K562 (cell line): ENCODE results near the gene THRSP. TPM values are rescaled to one million over a fixed set of nuclear protein-coding genes. Genes with fewer than 3 reads are reported as not detected.

ENCODE experiments used
- ARHGAP35 ChIP-seq: fragments of 450-650 bp; IDR thresholded peaks from 2 replicates; pipeline ENCODE4 v1.6.1; 2018; ENCODE audit not compliant: partially characterized antibody
- ETV6 ChIP-seq, 3 experiments: fragments of 150-350 bp in 1 of 3; sonication (generic) in 1 of 3; formaldehyde crosslinking in 1 of 3; IDR thresholded peaks; 2 replicates each; pipeline versions ENCODE4 v1.6.1 to v1.8.0; 2014 to 2022; ENCODE audit warnings: borderline replicate concordance in 2 of 3, low read depth in 2 of 3, antibody characterized with exemption in 1 of 3, low read length in 1 of 3, mild to moderate bottlenecking in 1 of 3, missing genetic modification reagents in 1 of 3
- MYC ChIP-seq, 2 experiments: fragments of 250-450 bp in 1 of 2; sonication (Bioruptor Pico) in 1 of 2; IDR thresholded peaks; 2 replicates each; pipeline versions ENCODE4 v1.5.1 to v1.6.1; 2012 to 2021; ENCODE audit warnings: low read depth in 2 of 2, borderline replicate concordance in 1 of 2, improper control_type of control experiment in 1 of 2, low read length in 1 of 2, mild to moderate bottlenecking in 1 of 2, moderate library complexity in 1 of 2
- RBM14 ChIP-seq: fragments of 200-400 bp; formaldehyde crosslinking; IDR thresholded peaks from 2 replicates; pipeline ENCODE4 v1.6.1; 2018; ENCODE audit warnings: low read depth, mild to moderate bottlenecking, low read length, moderate library complexity, borderline replicate concordance; ENCODE audit not compliant: insufficient read depth
- polyA plus RNA-seq, 8 experiments: library from polyadenylated mRNA; depleted of rRNA in 4 of 8; stranded (reverse) in 5 of 8; unstranded in 3 of 8; fragments of >200 nt; fragmentation: Nextera tagmentation in 2 of 8; fragmentation: Illumina TruSeq in 1 of 8; extraction: Ambion mirVana in 2 of 8; extraction: Trizol in 1 of 8; gene quantifications; 2 replicates each; pipeline versions ENCODE4 v1.2.1 to v1.2.3, GENCODE V29; 2011 to 2014; ENCODE audit warnings: inconsistent platforms in 1 of 8, missing spikeins in 1 of 8
- total RNA-seq, 7 experiments: library from RNA; depleted of rRNA in 6 of 7; stranded (reverse); fragments of >200 nt in 6 of 7; fragmentation: Illumina TruSeq in 2 of 7; extraction: Trizol in 2 of 7; gene quantifications; 2 replicates each; pipeline versions ENCODE4 v1.2.1 to v1.2.3, GENCODE V29; 2011 to 2021; ENCODE audit warnings: low replicate concordance in 1 of 7
- TF ChIP-seq, protein P1 (sequence below): fragments of 450-650 bp; IDR thresholded peaks from 2 replicates; pipeline ENCODE4 v1.6.1; 2016; ENCODE audit warnings: mild to moderate bottlenecking, moderate library complexity
- TF ChIP-seq, protein P2 (sequence below), 2 experiments: fragments of 450-650 bp in 1 of 2; IDR thresholded peaks; 2 replicates each; pipeline ENCODE4 v1.6.1; 2011 to 2017; ENCODE audit warnings: low read depth in 2 of 2, antibody characterized with exemption in 1 of 2, borderline replicate concordance in 1 of 2, low read length in 1 of 2, mild to moderate bottlenecking in 1 of 2, mixed read lengths in 1 of 2; ENCODE audit not compliant: control insufficient read depth in 1 of 2
- TF ChIP-seq, protein P3 (sequence below): fragments of 450-650 bp; conservative IDR thresholded peaks from 2 replicates; pipeline ENCODE4 v1.6.1; 2016; ENCODE audit warnings: missing genetic modification characterization, low read depth, mild to moderate bottlenecking, missing compliant biosample characterization, moderate library complexity

The THRSP gene
- total and polyA plus RNA-seq, 9 of the 15 experiments (the other 6 are each of a cell fraction or from before 2014, with no cell fraction given): 0.23 to 0.56 (median 0.31) TPM; not detected in 2

DNA sequence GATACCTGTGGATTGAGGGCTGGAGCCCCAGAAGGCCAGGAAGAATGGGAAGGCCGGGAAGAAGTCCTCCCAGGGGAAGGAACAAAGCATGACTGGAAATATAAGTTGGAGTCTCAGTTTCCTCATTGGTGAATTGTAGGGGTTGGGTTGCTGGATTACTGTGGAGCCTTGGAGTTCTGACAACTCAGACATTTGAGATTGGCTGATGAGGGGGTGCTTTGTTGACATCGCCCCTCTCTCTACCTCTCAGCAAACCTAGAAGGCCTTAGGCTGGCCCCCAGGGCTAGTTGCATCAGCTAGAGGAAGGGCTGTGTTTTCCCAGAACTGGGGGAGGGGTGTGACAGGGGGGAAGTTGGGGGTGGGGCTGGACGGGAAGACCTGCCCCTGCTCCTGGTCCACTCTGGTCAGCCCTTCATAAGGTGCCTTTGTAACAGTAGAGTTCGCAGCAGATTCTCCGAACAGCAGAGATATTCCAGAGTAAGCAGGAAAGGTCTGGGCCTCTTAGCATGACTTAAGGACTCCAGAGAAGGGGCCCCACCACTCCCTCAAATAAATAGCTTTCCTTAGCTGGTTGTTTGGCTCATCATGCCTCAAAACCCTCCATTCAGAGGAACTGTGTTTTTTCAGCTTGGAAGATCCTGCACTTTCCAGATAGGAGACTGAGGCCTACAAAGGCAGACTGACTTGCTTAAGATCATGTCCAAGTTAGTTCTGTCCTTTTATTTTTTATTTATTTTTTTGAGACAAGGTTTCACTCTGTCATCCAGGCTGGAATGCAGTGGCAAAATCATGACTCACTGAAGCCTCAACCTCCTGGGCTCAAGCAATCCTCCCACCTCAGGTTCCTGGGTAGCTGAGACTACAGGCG, 12.5 kb upstream of the THRSP start (continued):
- TF ChIP-seq, protein P1, sequence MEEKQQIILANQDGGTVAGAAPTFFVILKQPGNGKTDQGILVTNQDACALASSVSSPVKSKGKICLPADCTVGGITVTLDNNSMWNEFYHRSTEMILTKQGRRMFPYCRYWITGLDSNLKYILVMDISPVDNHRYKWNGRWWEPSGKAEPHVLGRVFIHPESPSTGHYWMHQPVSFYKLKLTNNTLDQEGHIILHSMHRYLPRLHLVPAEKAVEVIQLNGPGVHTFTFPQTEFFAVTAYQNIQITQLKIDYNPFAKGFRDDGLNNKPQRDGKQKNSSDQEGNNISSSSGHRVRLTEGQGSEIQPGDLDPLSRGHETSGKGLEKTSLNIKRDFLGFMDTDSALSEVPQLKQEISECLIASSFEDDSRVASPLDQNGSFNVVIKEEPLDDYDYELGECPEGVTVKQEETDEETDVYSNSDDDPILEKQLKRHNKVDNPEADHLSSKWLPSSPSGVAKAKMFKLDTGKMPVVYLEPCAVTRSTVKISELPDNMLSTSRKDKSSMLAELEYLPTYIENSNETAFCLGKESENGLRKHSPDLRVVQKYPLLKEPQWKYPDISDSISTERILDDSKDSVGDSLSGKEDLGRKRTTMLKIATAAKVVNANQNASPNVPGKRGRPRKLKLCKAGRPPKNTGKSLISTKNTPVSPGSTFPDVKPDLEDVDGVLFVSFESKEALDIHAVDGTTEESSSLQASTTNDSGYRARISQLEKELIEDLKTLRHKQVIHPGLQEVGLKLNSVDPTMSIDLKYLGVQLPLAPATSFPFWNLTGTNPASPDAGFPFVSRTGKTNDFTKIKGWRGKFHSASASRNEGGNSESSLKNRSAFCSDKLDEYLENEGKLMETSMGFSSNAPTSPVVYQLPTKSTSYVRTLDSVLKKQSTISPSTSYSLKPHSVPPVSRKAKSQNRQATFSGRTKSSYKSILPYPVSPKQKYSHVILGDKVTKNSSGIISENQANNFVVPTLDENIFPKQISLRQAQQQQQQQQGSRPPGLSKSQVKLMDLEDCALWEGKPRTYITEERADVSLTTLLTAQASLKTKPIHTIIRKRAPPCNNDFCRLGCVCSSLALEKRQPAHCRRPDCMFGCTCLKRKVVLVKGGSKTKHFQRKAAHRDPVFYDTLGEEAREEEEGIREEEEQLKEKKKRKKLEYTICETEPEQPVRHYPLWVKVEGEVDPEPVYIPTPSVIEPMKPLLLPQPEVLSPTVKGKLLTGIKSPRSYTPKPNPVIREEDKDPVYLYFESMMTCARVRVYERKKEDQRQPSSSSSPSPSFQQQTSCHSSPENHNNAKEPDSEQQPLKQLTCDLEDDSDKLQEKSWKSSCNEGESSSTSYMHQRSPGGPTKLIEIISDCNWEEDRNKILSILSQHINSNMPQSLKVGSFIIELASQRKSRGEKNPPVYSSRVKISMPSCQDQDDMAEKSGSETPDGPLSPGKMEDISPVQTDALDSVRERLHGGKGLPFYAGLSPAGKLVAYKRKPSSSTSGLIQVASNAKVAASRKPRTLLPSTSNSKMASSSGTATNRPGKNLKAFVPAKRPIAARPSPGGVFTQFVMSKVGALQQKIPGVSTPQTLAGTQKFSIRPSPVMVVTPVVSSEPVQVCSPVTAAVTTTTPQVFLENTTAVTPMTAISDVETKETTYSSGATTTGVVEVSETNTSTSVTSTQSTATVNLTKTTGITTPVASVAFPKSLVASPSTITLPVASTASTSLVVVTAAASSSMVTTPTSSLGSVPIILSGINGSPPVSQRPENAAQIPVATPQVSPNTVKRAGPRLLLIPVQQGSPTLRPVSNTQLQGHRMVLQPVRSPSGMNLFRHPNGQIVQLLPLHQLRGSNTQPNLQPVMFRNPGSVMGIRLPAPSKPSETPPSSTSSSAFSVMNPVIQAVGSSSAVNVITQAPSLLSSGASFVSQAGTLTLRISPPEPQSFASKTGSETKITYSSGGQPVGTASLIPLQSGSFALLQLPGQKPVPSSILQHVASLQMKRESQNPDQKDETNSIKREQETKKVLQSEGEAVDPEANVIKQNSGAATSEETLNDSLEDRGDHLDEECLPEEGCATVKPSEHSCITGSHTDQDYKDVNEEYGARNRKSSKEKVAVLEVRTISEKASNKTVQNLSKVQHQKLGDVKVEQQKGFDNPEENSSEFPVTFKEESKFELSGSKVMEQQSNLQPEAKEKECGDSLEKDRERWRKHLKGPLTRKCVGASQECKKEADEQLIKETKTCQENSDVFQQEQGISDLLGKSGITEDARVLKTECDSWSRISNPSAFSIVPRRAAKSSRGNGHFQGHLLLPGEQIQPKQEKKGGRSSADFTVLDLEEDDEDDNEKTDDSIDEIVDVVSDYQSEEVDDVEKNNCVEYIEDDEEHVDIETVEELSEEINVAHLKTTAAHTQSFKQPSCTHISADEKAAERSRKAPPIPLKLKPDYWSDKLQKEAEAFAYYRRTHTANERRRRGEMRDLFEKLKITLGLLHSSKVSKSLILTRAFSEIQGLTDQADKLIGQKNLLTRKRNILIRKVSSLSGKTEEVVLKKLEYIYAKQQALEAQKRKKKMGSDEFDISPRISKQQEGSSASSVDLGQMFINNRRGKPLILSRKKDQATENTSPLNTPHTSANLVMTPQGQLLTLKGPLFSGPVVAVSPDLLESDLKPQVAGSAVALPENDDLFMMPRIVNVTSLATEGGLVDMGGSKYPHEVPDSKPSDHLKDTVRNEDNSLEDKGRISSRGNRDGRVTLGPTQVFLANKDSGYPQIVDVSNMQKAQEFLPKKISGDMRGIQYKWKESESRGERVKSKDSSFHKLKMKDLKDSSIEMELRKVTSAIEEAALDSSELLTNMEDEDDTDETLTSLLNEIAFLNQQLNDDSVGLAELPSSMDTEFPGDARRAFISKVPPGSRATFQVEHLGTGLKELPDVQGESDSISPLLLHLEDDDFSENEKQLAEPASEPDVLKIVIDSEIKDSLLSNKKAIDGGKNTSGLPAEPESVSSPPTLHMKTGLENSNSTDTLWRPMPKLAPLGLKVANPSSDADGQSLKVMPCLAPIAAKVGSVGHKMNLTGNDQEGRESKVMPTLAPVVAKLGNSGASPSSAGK: peak; percentile 31; the same call in 1 of the 2 replicates
- TF ChIP-seq ARHGAP35: no peak
- TF ChIP-seq ETV6 (IDR thresholded peaks at IDR 0.05; ENCODE audit: borderline replicate concordance in 1 of 2, low read depth in 2 of 2, low read length in 1 of 2): peak; percentile 5 to 19; a peak in 1 of 4 replicates
- TF ChIP-seq ETV6 (CRISPR knock-in tag; IDR thresholded peaks at IDR 0.05; ENCODE audit: borderline replicate concordance): no peak
- TF ChIP-seq RBM14: no peak
- TF ChIP-seq, protein P2, sequence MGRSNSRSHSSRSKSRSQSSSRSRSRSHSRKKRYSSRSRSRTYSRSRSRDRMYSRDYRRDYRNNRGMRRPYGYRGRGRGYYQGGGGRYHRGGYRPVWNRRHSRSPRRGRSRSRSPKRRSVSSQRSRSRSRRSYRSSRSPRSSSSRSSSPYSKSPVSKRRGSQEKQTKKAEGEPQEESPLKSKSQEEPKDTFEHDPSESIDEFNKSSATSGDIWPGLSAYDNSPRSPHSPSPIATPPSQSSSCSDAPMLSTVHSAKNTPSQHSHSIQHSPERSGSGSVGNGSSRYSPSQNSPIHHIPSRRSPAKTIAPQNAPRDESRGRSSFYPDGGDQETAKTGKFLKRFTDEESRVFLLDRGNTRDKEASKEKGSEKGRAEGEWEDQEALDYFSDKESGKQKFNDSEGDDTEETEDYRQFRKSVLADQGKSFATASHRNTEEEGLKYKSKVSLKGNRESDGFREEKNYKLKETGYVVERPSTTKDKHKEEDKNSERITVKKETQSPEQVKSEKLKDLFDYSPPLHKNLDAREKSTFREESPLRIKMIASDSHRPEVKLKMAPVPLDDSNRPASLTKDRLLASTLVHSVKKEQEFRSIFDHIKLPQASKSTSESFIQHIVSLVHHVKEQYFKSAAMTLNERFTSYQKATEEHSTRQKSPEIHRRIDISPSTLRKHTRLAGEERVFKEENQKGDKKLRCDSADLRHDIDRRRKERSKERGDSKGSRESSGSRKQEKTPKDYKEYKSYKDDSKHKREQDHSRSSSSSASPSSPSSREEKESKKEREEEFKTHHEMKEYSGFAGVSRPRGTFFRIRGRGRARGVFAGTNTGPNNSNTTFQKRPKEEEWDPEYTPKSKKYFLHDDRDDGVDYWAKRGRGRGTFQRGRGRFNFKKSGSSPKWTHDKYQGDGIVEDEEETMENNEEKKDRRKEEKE (IDR thresholded peaks at IDR 0.05; ENCODE audit: borderline replicate concordance in 1 of 2, control insufficient read depth in 1 of 2, low read depth in 2 of 2, low read length in 1 of 2): no peak
- peak; percentile 65; the same call in 1 of the 2 replicates for TF ChIP-seq MYC (IDR thresholded peaks at IDR 0.05; ENCODE audit: low read depth, low read length)
- no peak for TF ChIP-seq MYC (CRISPR knock-in tag; IDR thresholded peaks at IDR 0.05; ENCODE audit: borderline replicate concordance, low read depth)
- TF ChIP-seq, protein P3, sequence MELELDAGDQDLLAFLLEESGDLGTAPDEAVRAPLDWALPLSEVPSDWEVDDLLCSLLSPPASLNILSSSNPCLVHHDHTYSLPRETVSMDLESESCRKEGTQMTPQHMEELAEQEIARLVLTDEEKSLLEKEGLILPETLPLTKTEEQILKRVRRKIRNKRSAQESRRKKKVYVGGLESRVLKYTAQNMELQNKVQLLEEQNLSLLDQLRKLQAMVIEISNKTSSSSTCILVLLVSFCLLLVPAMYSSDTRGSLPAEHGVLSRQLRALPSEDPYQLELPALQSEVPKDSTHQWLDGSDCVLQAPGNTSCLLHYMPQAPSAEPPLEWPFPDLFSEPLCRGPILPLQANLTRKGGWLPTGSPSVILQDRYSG (tag): no peak; the same call in 1 of the 2 replicates
